H1 (cell line): ENCODE results near the gene OTP. TPM values are rescaled to one million over a fixed set of nuclear protein-coding genes. Genes with fewer than 3 reads are reported as not detected.
A peak's percentile ranks its signal among the peaks of the same experiment; 100 is the strongest.

ENCODE experiments used
- CBX8 ChIP-seq: fragments of 300-800, 300-1000 bp; sonication (generic); IDR thresholded peaks from 2 replicates; pipeline ENCODE4 v1.7.1; 2016; ENCODE audit warnings: low read depth, low read length, borderline replicate concordance
- POLR2AphosphoS5 ChIP-seq: IDR thresholded peaks from 2 replicates; pipeline ENCODE4 v1.6.1; 2011; ENCODE audit warnings: low read depth, low read length
- RXRA ChIP-seq: IDR thresholded peaks from 2 replicates; pipeline ENCODE4 v1.6.1; 2011; ENCODE audit warnings: low read depth, mild to moderate bottlenecking, low read length, moderate library complexity; ENCODE audit not compliant: insufficient read depth
- SP1 ChIP-seq: IDR thresholded peaks from 2 replicates; pipeline ENCODE4 v1.6.1; 2011; ENCODE audit warnings: low read depth, low read length
- TAF7 ChIP-seq: optimal IDR thresholded peaks from 2 replicates; pipeline ENCODE3; 2011; ENCODE audit warnings: low read depth, mild to moderate bottlenecking, inconsistent platforms, low read length, moderate library complexity, borderline replicate concordance
- polyA plus RNA-seq, 7 experiments: library from polyadenylated mRNA; depleted of rRNA in 3 of 7; stranded (reverse) in 5 of 7; unstranded in 2 of 7; fragments of >200 nt in 5 of 7; fragments of 200-250 nt in 2 of 7; gene quantifications; 1 replicate in 5 of 7; 2 replicates in 1 of 7; 4 replicates in 1 of 7; pipeline versions ENCODE4 v1.2.1 to v1.2.3, GENCODE V29; 2011 to 2013; ENCODE audit warnings: missing spikeins in 2 of 7, mixed read lengths in 2 of 7
- total RNA-seq: library from RNA; stranded (reverse); fragmentation: NEBNext Ultra II Directional; extraction: Animal tissue kit (Norgen Biotek cat#: 25700); gene quantifications from 2 replicates; pipeline ENCODE4 v1.2.1, GENCODE V29; 2021

The OTP gene
- total and polyA plus RNA-seq, 2 of the 8 experiments (the other 6 are each of a cell fraction or from before 2014, with no cell fraction given): not detected

DNA sequence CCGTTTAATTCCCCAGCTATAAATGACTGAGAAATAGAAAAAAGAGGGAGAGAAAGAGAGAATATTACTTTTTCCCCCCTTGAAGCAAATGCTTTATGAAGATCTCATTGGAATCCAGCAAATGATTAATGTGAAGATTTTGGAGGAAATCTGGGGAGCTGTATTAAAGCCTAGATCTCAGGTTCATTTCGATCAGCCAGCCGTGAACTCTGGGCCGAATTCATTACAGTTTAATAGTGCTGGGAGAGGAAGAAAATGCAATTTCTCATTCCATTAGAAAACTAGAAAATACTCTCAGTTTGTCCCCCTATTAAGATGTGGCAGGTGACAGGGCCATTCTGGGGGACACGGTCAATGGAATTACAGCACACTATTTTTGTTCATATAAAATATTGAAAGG is 4.8 kb downstream of the OTP start (continued):
- TF ChIP-seq CBX8 (peak; percentile 81; the same call in 1 of the 2 replicates), TAF7 (no peak), POLR2AphosphoS5 (no peak), SP1 (0 out of 2 replicates have a peak, but pooled peaks have one; percentile 13), RXRA (no peak)
